Tibial nerve (tissue), 4 donors: ENCODE data around the gene MAPK4. TPM values are rescaled to one million over a fixed set of nuclear protein-coding genes. Genes with fewer than 3 reads are reported as not detected.

Experiments
- DNase-seq, 2 donors: peaks; one replicate each; pipeline ENCODE4 v3.0.0-alpha.2; 2019; ENCODE audit warnings: low spot score in 2 of 2
- H3K27ac ChIP-seq, 4 donors: fragments of 200-600 bp; sonication (generic) in 3 of 4; one replicate each; pipeline ENCODE4 v1.5.1; 2017 to 2019; ENCODE audit warnings: mild to moderate bottlenecking in 1 of 4
- H3K27me3 ChIP-seq, 2 donors: fragments of 200-600 bp; sonication (generic) in 1 of 2; one replicate each; pipeline versions ENCODE4 v1.5.1 to v1.6.0; 2017 to 2019
- H3K36me3 ChIP-seq, 3 donors: fragments of 200-600 bp; sonication (generic); one replicate each; pipeline ENCODE4 v1.5.1; 2018 to 2019
- H3K4me1 ChIP-seq, 4 donors: fragments of 200-600 bp; sonication (generic) in 3 of 4; one replicate each; pipeline ENCODE4 v1.5.1; 2017 to 2019
- H3K4me3 ChIP-seq, 4 donors: fragments of 200-600 bp; sonication (generic) in 3 of 4; one replicate each; pipeline ENCODE4 v1.5.1; 2017 to 2019; ENCODE audit warnings: mild to moderate bottlenecking in 1 of 4, moderate library complexity in 1 of 4
- H3K9me3 ChIP-seq, 4 donors: fragments of 200-600 bp; sonication (generic) in 3 of 4; one replicate each; pipeline ENCODE4 v1.5.1; 2017 to 2019
- EP300 ChIP-seq, 2 donors: sonication (generic); formaldehyde crosslinking; IDR thresholded peaks; one replicate each; pipeline ENCODE4 v1.6.1; 2017; ENCODE audit warnings: antibody characterized with exemption in 2 of 2, mild to moderate bottlenecking in 1 of 2
- POLR2A ChIP-seq, 2 donors: fragments of 450-650 bp; IDR thresholded peaks; one replicate each; pipeline ENCODE4 v1.6.1; 2017; ENCODE audit warnings: antibody characterized with exemption in 2 of 2, mild to moderate bottlenecking in 2 of 2, moderate library complexity in 2 of 2
- WGBS, 2 donors: methylation state at CpG; one replicate each; pipeline ENCODE4 v1.1.5; 2018; 5-methylcytosine and 5-hydroxymethylcytosine counted together
- total RNA-seq, 4 donors: library from RNA; depleted of rRNA; stranded (reverse); fragments of >200 nt; gene quantifications; one replicate each; pipeline ENCODE4 v1.1.0, GENCODE V29; 2016
- TF ChIP-seq, protein P1 (sequence below), 5 experiments: fragments of 200-600 bp in 3 of 5; fragments of 450-650 bp in 2 of 5; sonication (generic) in 3 of 5; IDR thresholded peaks; one replicate each; pipeline ENCODE4 v1.5.1; 2016 to 2019; ENCODE audit warnings: antibody characterized with exemption in 5 of 5, mild to moderate bottlenecking in 3 of 5, moderate library complexity in 2 of 5

The MAPK4 gene
- total RNA-seq, 4 donors from 2014 or later = 1.4 to 10.8 (median 2.3) TPM

DNA sequence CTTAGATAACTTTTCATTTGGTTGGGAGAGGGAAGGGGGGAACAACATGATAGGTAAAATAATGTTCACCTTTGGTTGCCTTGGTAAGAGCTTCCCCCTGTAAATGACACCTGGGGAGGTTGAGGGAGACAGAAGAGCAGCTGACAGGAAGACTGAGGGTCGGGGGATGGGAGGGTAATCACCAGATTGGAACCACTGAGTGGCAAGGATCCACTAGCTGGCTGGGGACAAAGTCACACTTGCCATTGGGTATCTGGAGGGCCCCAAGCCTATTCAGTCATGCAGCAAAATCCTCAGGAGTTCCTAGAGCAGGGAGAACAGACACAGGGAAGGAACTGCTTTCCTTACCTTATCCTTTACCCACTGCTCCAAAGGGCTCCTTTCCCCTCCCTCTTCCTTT lies 84.3 kb downstream of the MAPK4 start:
- H3K9me3 ChIP-seq = no peaks in the 10 kb centered on the region
- no peaks in the 10 kb centered on the region for H3K4me1 ChIP-seq
- TF ChIP-seq EP300 (IDR thresholded peaks at IDR 0.05) = no peak
- no peak overlapping the region for H3K27ac ChIP-seq
- no peaks in the 10 kb centered on the region for H3K27me3 ChIP-seq
- no peak for DNase-seq
- H3K36me3 ChIP-seq = no peaks in the 10 kb centered on the region
- 87 to 100% methylated on average over 1 of the region's 1 CpG for WGBS, 2 donors
- no peak overlapping the region for H3K4me3 ChIP-seq

DNA sequence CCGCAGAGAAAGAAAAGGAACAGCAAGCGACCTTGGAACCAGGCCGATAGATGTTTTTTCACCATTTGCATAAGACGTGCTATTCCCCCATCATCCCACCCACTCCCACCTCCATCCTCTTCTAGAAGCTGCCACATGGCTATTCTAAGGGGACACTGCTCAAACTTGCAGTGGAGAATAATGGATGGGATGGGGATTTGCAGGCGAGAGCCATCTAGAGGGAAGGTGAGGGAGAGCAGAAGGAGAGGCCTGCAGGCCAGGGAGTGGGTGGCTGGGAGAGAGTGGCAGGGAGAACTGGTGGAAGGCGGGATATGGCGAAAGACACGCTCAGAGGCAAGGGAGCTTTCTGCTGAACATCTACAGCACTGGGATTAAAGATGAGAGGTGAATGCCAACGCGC lies 84.9 kb downstream of the MAPK4 start:
- DNase-seq = no peak
- Histone ChIP-seq H3K36me3 (no peaks in the 10 kb centered on the region), H3K9me3 (no peaks in the 10 kb centered on the region), H3K4me1 (no peaks in the 10 kb centered on the region), H3K27ac (no peak overlapping the region), H3K27me3 (no peaks in the 10 kb centered on the region), H3K4me3 (no peak overlapping the region)
- 72% methylated on average over 10 of the region's 10 CpGs for WGBS, 2 donors
- TF ChIP-seq EP300 (IDR thresholded peaks at IDR 0.05) (no peak), POLR2A (IDR thresholded peaks at IDR 0.05) (no peak)
- TF ChIP-seq, protein P1, sequence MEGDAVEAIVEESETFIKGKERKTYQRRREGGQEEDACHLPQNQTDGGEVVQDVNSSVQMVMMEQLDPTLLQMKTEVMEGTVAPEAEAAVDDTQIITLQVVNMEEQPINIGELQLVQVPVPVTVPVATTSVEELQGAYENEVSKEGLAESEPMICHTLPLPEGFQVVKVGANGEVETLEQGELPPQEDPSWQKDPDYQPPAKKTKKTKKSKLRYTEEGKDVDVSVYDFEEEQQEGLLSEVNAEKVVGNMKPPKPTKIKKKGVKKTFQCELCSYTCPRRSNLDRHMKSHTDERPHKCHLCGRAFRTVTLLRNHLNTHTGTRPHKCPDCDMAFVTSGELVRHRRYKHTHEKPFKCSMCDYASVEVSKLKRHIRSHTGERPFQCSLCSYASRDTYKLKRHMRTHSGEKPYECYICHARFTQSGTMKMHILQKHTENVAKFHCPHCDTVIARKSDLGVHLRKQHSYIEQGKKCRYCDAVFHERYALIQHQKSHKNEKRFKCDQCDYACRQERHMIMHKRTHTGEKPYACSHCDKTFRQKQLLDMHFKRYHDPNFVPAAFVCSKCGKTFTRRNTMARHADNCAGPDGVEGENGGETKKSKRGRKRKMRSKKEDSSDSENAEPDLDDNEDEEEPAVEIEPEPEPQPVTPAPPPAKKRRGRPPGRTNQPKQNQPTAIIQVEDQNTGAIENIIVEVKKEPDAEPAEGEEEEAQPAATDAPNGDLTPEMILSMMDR (IDR thresholded peaks at IDR 0.05) = no peak

DNA sequence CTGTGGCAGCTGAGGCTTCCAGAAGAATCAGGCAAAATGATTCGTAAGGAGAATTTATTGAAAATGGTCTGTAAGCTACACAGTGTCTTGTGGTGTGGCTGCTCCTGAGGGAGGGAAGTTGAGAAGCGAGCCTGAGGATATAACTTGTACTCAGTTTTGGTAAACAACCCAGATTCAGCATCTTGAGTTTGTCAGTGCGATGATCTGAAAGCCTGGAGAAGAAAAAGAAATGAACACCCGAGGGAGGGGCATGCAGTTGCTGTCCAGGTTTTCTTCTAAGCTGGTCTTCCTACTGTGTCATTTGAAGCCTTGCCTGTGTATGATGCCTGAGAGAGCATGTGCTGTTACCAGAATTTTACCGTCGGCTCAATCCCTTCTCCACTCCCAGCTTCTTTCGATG lies 87.3 kb downstream of the MAPK4 start:
- no peak for TF ChIP-seq EP300 (IDR thresholded peaks at IDR 0.05)
- TF ChIP-seq, protein P1 (IDR thresholded peaks at IDR 0.05) = no peak
- TF ChIP-seq POLR2A (IDR thresholded peaks at IDR 0.05) = no peak

DNA sequence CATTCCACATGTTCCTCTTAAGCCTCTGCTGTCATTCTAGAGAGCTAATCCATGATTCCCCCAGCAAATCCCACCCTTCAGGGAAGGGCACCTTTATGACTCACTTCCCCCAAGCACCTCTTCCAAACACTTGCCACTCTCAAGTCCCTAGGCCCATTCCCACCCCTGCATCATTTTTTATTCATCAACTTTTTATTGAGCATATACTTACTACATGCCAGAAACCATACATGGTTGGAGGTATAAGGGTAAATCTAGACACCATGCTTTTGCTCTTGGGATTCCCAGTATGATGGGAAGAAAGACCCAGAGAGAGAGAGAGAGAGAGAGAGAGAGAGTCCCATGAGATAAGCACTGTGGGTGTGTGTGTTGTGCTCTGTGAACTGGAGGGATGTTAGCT lies 87.9 kb downstream of the MAPK4 start:
- Histone ChIP-seq H3K4me1 (no peaks in the 10 kb centered on the region), H3K27ac (no peak overlapping the region), H3K36me3 (no peaks in the 10 kb centered on the region), H3K4me3 (no peak overlapping the region), H3K27me3 (no peaks in the 10 kb centered on the region), H3K9me3 (no peaks in the 10 kb centered on the region)
- DNase-seq = no peak
- TF ChIP-seq, protein P1 (IDR thresholded peaks at IDR 0.05) = no peak
- TF ChIP-seq EP300 (IDR thresholded peaks at IDR 0.05) = no peak
- TF ChIP-seq POLR2A (IDR thresholded peaks at IDR 0.05) = no peak

More for the DNA sequence above, 87.3 kb downstream of the MAPK4 start:
- Histone ChIP-seq H3K36me3 (no peaks in the 10 kb centered on the region), H3K4me3 (no peak overlapping the region), H3K27ac (no peak overlapping the region), H3K27me3 (no peaks in the 10 kb centered on the region), H3K4me1 (no peaks in the 10 kb centered on the region), H3K9me3 (no peaks in the 10 kb centered on the region)
- DNase-seq = no peak
- 50 to 61% methylated on average over 7 of the region's 7 CpGs for WGBS, 2 donors

DNA sequence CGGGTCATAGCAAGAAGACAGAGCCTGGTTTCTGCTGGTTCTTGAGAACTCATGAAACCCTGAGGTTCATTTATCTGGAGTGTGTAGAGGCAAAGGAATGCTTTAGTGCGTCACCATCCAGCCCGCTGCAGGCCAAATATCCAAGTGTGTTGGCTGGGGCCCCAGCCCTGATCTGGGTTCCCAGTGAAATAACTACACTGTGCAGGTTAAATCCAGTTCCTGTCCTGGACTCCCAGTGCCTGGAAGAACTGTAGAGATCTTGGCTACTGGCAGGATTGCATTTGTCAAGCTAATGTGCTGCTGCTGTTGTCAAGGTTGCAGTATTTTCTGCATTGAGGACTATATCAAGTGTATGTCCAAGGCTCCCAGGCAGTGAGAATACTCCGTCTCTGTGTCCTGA lies 89.9 kb downstream of the MAPK4 start:
- TF ChIP-seq POLR2A (IDR thresholded peaks at IDR 0.05) (no peak), EP300 (IDR thresholded peaks at IDR 0.05) (peak in 1 of 2 donors; percentile 33)
- peaks cover 0 to 11% (median 0%) of the 10 kb centered on the region in 4 donors for H3K4me1 ChIP-seq
- WGBS, 2 donors = 80 to 83% methylated on average over 4 of the region's 4 CpGs
- H3K9me3 ChIP-seq = no peaks in the 10 kb centered on the region
- peak in 1 of 2 donors; percentile 41 for DNase-seq
- H3K27ac ChIP-seq = peak overlapping the region in 1 of 4 donors; percentile 41
- H3K36me3 ChIP-seq = no peaks in the 10 kb centered on the region
- no peak overlapping the region for H3K4me3 ChIP-seq
- H3K27me3 ChIP-seq = no peaks in the 10 kb centered on the region

DNA sequence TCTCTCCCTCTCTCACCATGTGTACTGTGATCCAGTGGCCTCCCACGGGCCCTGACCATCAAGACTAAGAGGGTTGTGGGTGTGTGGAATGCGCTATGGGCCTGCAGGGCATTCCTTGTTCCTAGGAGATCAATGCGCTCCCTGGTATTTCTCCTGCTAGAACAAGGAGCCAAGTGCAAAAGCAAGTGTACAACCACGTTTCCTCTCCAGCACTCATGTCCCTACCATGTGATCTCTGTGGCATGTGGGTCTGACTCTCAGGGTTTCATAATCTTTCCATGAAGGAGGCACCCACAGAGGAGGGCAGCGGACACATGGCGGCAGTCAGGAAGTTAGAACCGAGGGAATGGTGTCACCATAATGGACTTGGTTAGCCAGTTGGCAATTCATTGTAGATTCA lies 91.4 kb downstream of the MAPK4 start:
- no peak overlapping the region for H3K27ac ChIP-seq
- DNase-seq = no peak
- H3K4me3 ChIP-seq = no peak overlapping the region
- peaks cover 0 to 18% (median 0%) of the 10 kb centered on the region in 4 donors for H3K4me1 ChIP-seq
- H3K27me3 ChIP-seq = no peaks in the 10 kb centered on the region
- H3K36me3 ChIP-seq = no peaks in the 10 kb centered on the region
- H3K9me3 ChIP-seq = no peaks in the 10 kb centered on the region
- TF ChIP-seq POLR2A (IDR thresholded peaks at IDR 0.05) = no peak
- TF ChIP-seq, protein P1 (IDR thresholded peaks at IDR 0.05) = no peak
- no peak for TF ChIP-seq EP300 (IDR thresholded peaks at IDR 0.05)
- WGBS, 2 donors = 77 to 86% methylated on average over 7 of the region's 7 CpGs
